Central memory CD8-positive, alpha-beta T cell (primary cell): Measurements from ENCODE around the gene ANKRD44.

Experiments used
- ATAC-seq: fragments of 150-1000 bp; cut with Tn5 transposase; replicated peaks from 2 replicates; pipeline ENCODE4 v1.10.0; 2022; ENCODE audit warnings: mild to moderate bottlenecking, moderate FRiP score, moderate number of reproducible peaks; ENCODE audit not compliant: poor library complexity, severe bottlenecking; ENCODE audit errors: extremely low read depth
- DNase-seq, 2 donors: peaks; one replicate each; pipeline ENCODE4 v3.0.0; 2021; ENCODE audit warnings: low spot score in 2 of 2
- H3K27ac Mint-ChIP-seq: one replicate; pipeline ENCODE4 v1.8.0; 2022; ENCODE audit warnings: low read depth, mild to moderate bottlenecking, moderate library complexity, mixed read lengths
- H3K27me3 Mint-ChIP-seq: one replicate; pipeline ENCODE4 v1.8.0; 2022; ENCODE audit warnings: mixed read lengths
- H3K36me3 Mint-ChIP-seq: one replicate; pipeline ENCODE4 v1.8.0; 2022; ENCODE audit warnings: mild to moderate bottlenecking, moderate library complexity, mixed read lengths; ENCODE audit not compliant: insufficient read depth
- H3K4me1 Mint-ChIP-seq: one replicate; pipeline ENCODE4 v1.8.0; 2022; ENCODE audit warnings: mixed read lengths
- H3K4me3 Mint-ChIP-seq: one replicate; pipeline ENCODE4 v1.8.0; 2022; ENCODE audit warnings: mild to moderate bottlenecking, moderate library complexity, mixed read lengths
- H3K9me3 Mint-ChIP-seq: one replicate; pipeline ENCODE4 v1.8.0; 2022; ENCODE audit warnings: mixed read lengths

ANKRD44 gene

DNA sequence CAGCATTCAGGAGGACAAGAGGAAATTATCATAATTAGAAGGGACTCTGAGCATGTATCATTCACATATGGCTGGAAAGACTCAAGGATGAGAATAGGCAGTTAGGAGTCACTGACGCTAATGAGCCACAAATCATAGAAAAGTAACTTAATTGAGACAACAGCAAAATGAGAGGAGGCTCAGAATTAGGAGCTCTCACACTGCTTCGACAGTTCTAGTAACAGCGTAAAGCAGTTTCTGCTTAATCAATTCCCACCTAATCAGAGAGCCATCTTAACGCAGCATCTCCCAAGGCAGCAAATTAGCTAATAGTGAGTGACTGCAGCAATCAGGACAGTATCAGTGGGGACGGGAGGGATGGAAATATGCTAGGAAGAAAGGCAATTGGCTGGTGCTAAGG, 32.8 kb downstream of the ANKRD44 start:
- Mint-ChIP-seq H3K27ac (peak overlapping the region; percentile 50), H3K36me3 (peaks cover 25% of the 10 kb centered on the region), H3K27me3 (no peaks in the 10 kb centered on the region), H3K4me1 (peaks cover 82% of the 10 kb centered on the region), H3K9me3 (no peaks in the 10 kb centered on the region), H3K4me3 (peak overlapping the region; percentile 3)
- no peak for ATAC-seq
- DNase-seq, result no peak

DNA sequence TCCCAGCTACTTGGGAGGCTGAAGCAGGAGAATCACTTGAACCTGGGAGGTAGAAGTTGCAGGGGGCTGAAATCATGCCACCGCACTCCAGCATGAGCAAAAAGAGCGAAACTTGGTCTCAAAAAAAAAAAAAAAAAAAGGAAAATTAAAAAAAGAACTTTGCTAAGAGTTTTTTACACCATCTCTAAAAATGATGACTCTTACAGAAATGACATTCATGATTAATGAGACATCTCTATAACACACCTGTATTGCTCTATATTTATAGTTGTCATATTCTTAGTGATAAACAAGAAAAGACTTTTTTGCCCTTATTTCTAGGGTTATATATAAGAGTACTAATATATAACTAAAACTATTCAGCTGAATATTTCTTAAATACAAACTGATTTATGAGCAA, 34.4 kb downstream of the ANKRD44 start:
- ATAC-seq, result no peak
- H3K27ac Mint-ChIP-seq, result peak overlapping the region; percentile 71
- no peak for DNase-seq
- H3K9me3 Mint-ChIP-seq, result no peaks in the 10 kb centered on the region
- no peaks in the 10 kb centered on the region for H3K27me3 Mint-ChIP-seq
- H3K4me3 Mint-ChIP-seq, result no peak overlapping the region
- peaks cover 25% of the 10 kb centered on the region for H3K36me3 Mint-ChIP-seq
- peaks cover 77% of the 10 kb centered on the region for H3K4me1 Mint-ChIP-seq

DNA sequence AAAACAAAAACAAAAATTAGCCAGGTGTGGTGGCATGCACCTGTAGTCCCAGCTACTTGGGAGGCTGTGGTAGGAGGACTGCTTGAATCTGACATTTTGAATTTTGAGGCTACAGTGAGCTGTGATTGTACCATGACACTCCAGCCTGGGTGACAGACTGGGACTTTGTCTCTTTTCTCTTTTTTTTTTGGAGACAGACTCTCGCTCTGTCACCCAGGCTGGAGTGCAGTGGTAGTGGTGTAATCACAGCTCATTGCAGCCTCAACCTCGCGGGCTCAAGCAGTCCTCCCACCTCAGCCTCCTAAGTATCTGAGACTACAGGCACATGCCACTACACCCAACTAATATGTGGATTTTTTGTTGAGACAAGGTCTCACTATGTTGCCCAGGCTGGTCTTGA, 35.6 kb downstream of the ANKRD44 start:
- H3K4me1 Mint-ChIP-seq, result peaks cover 77% of the 10 kb centered on the region
- peaks cover 20% of the 10 kb centered on the region for H3K36me3 Mint-ChIP-seq
- no peak for ATAC-seq
- peak overlapping the region; percentile 71 for H3K27ac Mint-ChIP-seq
- DNase-seq, result no peak
- no peak overlapping the region for H3K4me3 Mint-ChIP-seq
- H3K9me3 Mint-ChIP-seq, result no peaks in the 10 kb centered on the region
- no peaks in the 10 kb centered on the region for H3K27me3 Mint-ChIP-seq

DNA sequence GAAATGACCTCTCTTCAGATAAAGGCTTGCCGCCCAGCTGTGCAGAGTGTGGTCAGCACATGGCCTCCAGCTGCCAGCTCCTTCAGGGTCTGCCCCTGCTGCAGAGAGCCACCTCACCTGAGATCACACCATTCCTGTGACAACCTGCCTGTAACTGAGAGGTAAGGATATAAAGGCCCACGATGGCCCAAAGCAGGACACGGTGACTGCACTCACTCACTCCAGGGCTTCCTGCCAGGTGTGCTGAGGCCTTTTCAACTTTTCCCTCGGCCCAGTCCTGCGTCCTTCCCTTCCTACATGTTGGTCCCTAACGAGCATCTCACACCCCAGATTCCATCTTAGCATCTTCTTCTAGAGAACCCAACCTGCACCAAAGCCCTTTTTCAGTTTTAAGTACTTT, 36.2 kb downstream of the ANKRD44 start:
- DNase-seq (no peak), ATAC-seq (no peak)
- no peaks in the 10 kb centered on the region for H3K9me3 Mint-ChIP-seq
- no peaks in the 10 kb centered on the region for H3K27me3 Mint-ChIP-seq
- H3K36me3 Mint-ChIP-seq, result peaks cover 18% of the 10 kb centered on the region
- peaks cover 77% of the 10 kb centered on the region for H3K4me1 Mint-ChIP-seq
- H3K27ac Mint-ChIP-seq, result peak overlapping the region; percentile 71
- H3K4me3 Mint-ChIP-seq, result peak overlapping the region; percentile 3

DNA sequence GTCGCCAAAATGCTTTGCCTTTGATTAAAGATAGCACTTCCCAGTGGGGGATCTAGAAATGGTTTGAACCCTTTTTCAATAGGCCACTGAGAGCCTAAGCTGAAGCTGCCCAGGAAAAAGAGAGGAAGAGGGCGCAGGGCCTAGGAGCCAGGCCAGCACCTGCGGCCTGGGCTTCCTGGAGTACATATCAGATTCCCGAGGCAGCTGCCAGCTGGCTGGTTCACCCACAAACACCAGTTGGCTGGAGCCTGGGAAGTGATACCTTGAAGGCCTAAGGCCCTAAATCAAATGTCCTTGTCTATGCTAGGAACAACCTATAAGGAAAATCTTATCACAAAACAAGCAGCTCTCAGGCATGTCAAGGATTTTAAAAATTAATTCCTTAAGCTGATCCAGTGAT, 37.1 kb downstream of the ANKRD44 start:
- H3K9me3 Mint-ChIP-seq, result no peaks in the 10 kb centered on the region
- no peak for DNase-seq
- peaks cover 17% of the 10 kb centered on the region for H3K36me3 Mint-ChIP-seq
- no peak for ATAC-seq
- no peak overlapping the region for H3K4me3 Mint-ChIP-seq
- H3K27me3 Mint-ChIP-seq, result no peaks in the 10 kb centered on the region
- no peak overlapping the region for H3K27ac Mint-ChIP-seq
- H3K4me1 Mint-ChIP-seq, result peaks cover 73% of the 10 kb centered on the region

DNA sequence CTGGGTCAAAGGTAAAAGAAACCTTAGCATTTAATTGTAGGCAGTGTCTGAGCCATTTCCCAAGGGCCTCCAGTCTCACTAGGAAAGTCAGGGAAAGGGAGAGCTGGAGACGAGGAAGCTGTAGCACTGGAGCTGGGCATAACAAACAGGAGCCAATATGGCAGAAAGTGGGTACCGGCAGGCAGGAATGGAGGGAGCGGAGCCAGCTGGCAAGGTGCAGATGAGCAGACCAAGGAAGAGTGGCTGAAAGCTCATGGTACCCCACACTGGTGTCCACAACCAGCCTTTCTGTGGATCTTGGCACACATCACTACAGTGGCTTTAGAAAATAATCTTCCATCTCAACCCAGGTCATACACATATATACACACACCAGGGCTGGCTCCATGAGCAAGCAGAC, 40.0 kb downstream of the ANKRD44 start:
- DNase-seq (no peak), ATAC-seq (no peak)
- Mint-ChIP-seq H3K9me3 (no peaks in the 10 kb centered on the region), H3K27me3 (no peaks in the 10 kb centered on the region), H3K4me3 (no peak overlapping the region), H3K36me3 (peaks cover 14% of the 10 kb centered on the region), H3K4me1 (peaks cover 82% of the 10 kb centered on the region), H3K27ac (peak overlapping the region; percentile 54)

DNA sequence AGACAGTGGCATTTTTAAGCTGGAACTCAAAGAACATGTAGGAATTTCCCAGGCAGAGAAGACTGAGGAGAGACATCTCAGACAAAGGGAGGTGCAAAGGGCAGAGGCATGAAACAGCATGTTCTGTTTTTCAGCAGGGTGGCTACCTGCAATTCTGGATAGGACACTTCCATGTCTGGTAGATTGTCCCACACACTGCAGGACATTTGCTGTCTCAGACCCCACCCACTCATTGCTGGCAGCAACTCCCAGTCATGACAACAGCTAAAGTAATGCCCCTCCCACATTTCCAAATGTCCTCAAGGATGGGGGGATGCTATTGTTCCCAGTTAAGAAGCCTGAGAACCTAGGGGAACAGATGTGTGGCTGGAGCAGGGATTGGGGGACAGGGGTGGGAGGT, 40.8 kb downstream of the ANKRD44 start:
- H3K36me3 Mint-ChIP-seq, result peaks cover 11% of the 10 kb centered on the region
- H3K9me3 Mint-ChIP-seq, result no peaks in the 10 kb centered on the region
- peaks cover 81% of the 10 kb centered on the region for H3K4me1 Mint-ChIP-seq
- H3K27me3 Mint-ChIP-seq, result no peaks in the 10 kb centered on the region
- peak overlapping the region; percentile 34 for H3K4me3 Mint-ChIP-seq
- ATAC-seq, result no peak
- DNase-seq, result no peak
- peak overlapping the region; percentile 72 for H3K27ac Mint-ChIP-seq

DNA sequence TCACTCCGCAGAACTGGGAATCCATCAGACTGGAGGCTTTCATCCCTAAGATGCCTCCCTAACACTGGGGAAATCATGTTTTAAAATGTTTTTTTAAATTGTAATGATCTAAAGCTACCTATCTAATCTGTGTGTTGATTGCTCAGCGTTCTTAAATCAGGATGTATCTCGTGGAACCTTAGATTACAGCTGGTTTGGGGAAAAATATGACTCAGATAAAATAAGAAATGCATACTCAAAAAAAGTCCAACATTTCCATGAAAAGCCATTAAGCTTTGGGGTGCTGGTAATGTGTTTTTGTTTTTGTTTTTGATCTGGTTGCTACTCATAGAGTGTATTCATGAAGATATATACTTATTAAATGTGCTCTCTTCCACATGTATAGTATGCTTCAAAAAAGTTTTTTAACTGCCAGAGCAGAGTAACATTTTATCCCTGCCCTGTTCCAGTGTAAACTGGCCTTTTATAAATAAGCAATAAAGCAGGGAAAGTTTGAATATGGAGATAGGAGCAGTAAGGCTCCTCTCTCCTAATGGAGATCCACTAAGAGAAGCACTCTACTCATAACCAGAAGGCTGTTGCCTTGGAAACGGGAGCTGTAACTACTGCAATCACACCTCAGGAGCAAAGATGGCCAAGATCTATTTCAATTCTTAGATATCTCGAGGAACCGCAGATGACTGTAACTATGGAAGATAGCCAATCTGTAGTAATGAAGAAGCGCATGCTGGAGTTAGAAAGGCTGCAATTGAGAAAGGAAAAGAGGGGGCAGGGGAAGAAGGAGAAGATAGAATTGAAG, 41.6 kb downstream of the ANKRD44 start:
- DNase-seq, result no peak
- Mint-ChIP-seq H3K4me1 (peaks cover 83% of the 10 kb centered on the region), H3K27ac (peak overlapping the region; percentile 72), H3K4me3 (peak overlapping the region; percentile 34), H3K9me3 (no peaks in the 10 kb centered on the region), H3K36me3 (peaks cover 11% of the 10 kb centered on the region), H3K27me3 (no peaks in the 10 kb centered on the region)
- ATAC-seq, result peak; percentile 44

DNA sequence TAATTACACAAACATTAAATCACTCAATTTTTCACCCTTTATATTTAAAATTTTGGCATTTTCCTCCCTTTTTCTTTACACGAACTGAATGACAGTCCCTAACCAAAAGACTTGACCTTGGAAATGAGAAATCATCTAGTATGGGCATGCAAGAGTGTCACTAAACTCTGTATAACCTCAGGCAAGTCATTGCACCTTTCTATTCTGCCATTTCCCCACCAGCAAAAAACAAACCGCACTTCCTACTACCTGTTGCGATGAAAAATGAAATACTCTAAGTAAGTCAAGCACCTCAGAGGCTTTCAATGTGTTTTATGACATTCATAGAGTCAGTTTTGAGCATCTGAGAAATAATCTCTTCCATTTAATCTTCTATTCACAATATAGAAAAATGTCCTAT, 44.1 kb downstream of the ANKRD44 start:
- Mint-ChIP-seq H3K27ac (peak overlapping the region; percentile 54), H3K36me3 (peaks cover 17% of the 10 kb centered on the region), H3K27me3 (no peaks in the 10 kb centered on the region), H3K9me3 (no peaks in the 10 kb centered on the region), H3K4me1 (peaks cover 89% of the 10 kb centered on the region), H3K4me3 (peak overlapping the region; percentile 29)
- DNase-seq, result no peak
- ATAC-seq, result peak; percentile 73

DNA sequence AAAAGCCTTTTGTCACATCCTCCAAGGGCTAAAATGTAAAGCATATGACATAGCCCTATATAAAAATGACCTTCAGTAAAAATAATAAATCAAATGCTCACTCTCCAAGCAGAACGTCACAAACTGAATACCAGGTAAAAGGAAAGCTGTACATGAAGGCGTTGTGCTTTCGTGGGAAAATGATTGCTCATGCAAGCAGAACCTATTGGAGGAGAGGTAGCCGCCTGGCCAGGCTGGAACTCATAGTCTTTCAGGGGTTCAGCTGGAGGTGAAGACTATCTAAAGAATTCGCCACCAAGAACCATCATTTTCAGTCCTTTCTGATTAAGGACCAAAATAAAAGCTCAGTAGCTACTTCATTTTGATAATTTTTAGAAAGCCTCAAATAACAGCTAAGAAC, 44.7 kb downstream of the ANKRD44 start:
- H3K9me3 Mint-ChIP-seq, result no peaks in the 10 kb centered on the region
- peaks cover 17% of the 10 kb centered on the region for H3K36me3 Mint-ChIP-seq
- H3K27me3 Mint-ChIP-seq, result no peaks in the 10 kb centered on the region
- no peak for DNase-seq
- no peak for ATAC-seq
- peaks cover 88% of the 10 kb centered on the region for H3K4me1 Mint-ChIP-seq
- H3K4me3 Mint-ChIP-seq, result peak overlapping the region; percentile 29
- peak overlapping the region; percentile 54 for H3K27ac Mint-ChIP-seq

DNA sequence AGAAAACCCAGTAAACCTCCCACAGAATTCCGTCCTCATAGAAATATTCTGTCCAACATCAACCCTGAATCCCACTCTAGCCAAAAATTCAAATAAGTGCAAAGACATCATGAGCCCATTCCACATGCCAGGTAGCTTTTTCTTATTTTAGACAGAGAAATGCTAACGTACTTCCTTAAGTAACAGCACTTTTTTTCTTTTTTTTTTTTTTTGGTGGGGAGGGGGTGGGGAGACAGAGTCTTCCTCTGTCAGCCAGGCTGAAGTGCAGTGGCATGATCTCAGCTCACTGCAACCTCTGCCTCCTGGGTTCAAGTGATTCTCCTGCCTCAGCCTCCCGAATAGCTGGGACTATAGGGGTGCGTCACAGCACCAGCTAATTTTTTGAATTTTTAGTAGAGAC, 45.5 kb downstream of the ANKRD44 start:
- H3K27me3 Mint-ChIP-seq, result no peaks in the 10 kb centered on the region
- H3K36me3 Mint-ChIP-seq, result peaks cover 18% of the 10 kb centered on the region
- ATAC-seq (no peak), DNase-seq (no peak)
- H3K27ac Mint-ChIP-seq, result peak overlapping the region; percentile 35
- no peaks in the 10 kb centered on the region for H3K9me3 Mint-ChIP-seq
- no peak overlapping the region for H3K4me3 Mint-ChIP-seq
- peaks cover 79% of the 10 kb centered on the region for H3K4me1 Mint-ChIP-seq

DNA sequence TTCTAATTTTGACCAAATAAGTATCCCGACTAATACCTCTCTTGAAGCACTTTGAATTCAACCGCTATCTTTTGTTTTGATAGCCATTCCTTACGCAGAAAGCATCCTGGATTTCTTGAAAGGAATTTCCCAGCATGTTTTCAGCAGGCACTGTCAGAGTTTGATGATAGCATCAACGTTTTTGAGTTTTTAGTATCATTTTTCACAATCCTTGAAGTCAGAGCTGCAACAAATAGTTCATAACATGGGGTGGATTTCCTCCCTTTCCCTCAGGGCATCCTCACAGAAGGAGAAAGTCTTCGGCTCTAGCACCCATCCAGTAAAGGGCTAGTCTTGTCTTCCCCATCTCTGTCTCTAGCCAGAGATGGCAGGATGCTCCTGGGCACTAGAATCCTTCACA, 46.2 kb downstream of the ANKRD44 start:
- H3K27me3 Mint-ChIP-seq, result no peaks in the 10 kb centered on the region
- DNase-seq, result no peak
- H3K9me3 Mint-ChIP-seq, result no peaks in the 10 kb centered on the region
- H3K36me3 Mint-ChIP-seq, result peaks cover 21% of the 10 kb centered on the region
- no peak for ATAC-seq
- peak overlapping the region; percentile 65 for H3K4me3 Mint-ChIP-seq
- peak overlapping the region; percentile 93 for H3K27ac Mint-ChIP-seq
- peaks cover 78% of the 10 kb centered on the region for H3K4me1 Mint-ChIP-seq

DNA sequence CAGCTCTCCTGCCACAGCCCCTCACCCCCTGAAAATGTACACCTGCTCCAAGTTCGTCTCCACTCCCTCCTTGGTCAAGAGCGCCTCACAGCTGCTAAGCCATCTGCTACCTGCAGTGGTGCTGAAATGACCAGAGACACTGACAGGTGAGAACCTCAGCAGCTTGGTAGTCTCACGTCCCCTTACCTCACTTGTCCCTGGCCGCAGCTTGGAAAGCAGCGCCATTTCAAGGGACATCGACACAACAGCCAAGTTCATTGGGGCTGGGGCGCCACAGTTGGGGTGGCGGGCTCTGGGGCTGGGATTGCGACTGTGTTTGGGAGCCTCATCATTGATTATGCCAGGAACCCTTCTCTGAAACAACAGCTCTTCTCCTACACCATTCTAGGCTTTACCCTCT, 47.5 kb downstream of the ANKRD44 start:
- peaks cover 20% of the 10 kb centered on the region for H3K36me3 Mint-ChIP-seq
- peaks cover 80% of the 10 kb centered on the region for H3K4me1 Mint-ChIP-seq
- H3K27ac Mint-ChIP-seq, result peak overlapping the region; percentile 93
- no peaks in the 10 kb centered on the region for H3K9me3 Mint-ChIP-seq
- DNase-seq (no peak), ATAC-seq (no peak)
- no peaks in the 10 kb centered on the region for H3K27me3 Mint-ChIP-seq
- peak overlapping the region; percentile 65 for H3K4me3 Mint-ChIP-seq
